Thymus (tissue), 11 donors: ENCODE measurements around the gene LIPT1. TPM values are rescaled to one million over a fixed set of nuclear protein-coding genes. Genes with fewer than 3 reads are reported as not detected.

Source experiments
- DNase-seq, 9 donors: peaks; one replicate each; pipeline ENCODE4 v3.0.0-alpha.2; 2013; ENCODE audit warnings: low spot score in 9 of 9, low read depth in 6 of 9, missing footprints in 1 of 9
- H3K27ac ChIP-seq, 2 donors: one replicate each; pipeline ENCODE4 v1.5.1; 2013; ENCODE audit warnings: control low read depth in 1 of 2, low read depth in 1 of 2, low read length in 1 of 2, mild to moderate bottlenecking in 1 of 2, moderate library complexity in 1 of 2
- H3K27me3 ChIP-seq, 2 donors: one replicate each; pipeline ENCODE4 v1.5.1; 2013; ENCODE audit warnings: low read length in 1 of 2; ENCODE audit not compliant: control insufficient read depth in 2 of 2, insufficient read depth in 1 of 2
- H3K36me3 ChIP-seq, 2 donors: one replicate each; pipeline ENCODE4 v1.5.1; 2013; ENCODE audit warnings: low read length in 1 of 2, mild to moderate bottlenecking in 1 of 2, moderate library complexity in 1 of 2; ENCODE audit not compliant: control insufficient read depth in 2 of 2, insufficient read depth in 2 of 2
- H3K4me1 ChIP-seq, 2 donors: one replicate each; pipeline ENCODE4 v1.5.1; 2013; ENCODE audit warnings: low read length in 2 of 2; ENCODE audit not compliant: control insufficient read depth in 2 of 2, insufficient read depth in 2 of 2
- H3K4me3 ChIP-seq, 2 donors: one replicate each; pipeline ENCODE4 v1.5.1; 2013; ENCODE audit warnings: low read length in 2 of 2, control low read depth in 1 of 2, mild to moderate bottlenecking in 1 of 2
- H3K9me3 ChIP-seq, 2 donors: one replicate each; pipeline ENCODE4 v1.5.1; 2013; ENCODE audit warnings: low read length in 1 of 2, mild to moderate bottlenecking in 1 of 2; ENCODE audit not compliant: control insufficient read depth in 2 of 2, insufficient read depth in 1 of 2
- WGBS: extraction: QIAGEN DNeasy Blood & Tissue Kit; methylation state at CpG from one replicate; pipeline ENCODE4 v1.1.7; 2013; 5-methylcytosine and 5-hydroxymethylcytosine counted together
- polyA plus RNA-seq: library from polyadenylated mRNA; stranded (reverse); fragments of 200-250 nt; gene quantifications from one replicate; pipeline ENCODE4 v1.2.3, GENCODE V29; 2013
- total RNA-seq: library from RNA; stranded (reverse); fragments of 120-200 nt; gene quantifications from one replicate; pipeline ENCODE4 v1.2.4, GENCODE V29; 2013
- donor health status: healthy.

Gene LIPT1
- total and polyA plus RNA-seq, 2 donors: 8.2 to 20.4 TPM

DNA sequence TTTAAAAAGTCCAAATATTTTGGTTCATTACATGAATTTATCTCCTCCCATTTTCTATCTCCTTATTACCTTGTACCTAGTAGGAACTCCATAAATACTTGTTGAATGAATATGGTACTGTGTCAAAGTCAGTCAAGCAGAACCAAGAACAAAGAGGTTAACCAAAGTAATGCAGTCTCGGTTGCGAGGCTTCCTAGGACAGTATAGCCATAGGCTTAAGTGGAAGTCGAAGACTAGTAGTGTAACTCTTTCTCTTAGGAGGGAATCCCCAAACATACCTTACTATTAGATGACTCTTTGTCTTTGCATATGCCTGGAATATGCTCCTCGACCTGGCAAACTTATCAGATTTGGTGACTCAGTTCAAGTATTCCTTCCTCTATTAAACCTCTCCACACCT lies 4.8 kb downstream of the LIPT1 start:
- no peak overlapping the region for H3K4me3 ChIP-seq
- no peak for DNase-seq
- 97% methylated on average over 4 of the region's 4 CpGs for WGBS
- no peaks in the 10 kb centered on the region for H3K27me3 ChIP-seq
- H3K36me3 ChIP-seq: peaks cover 3 to 8% of the 10 kb centered on the region in 2 donors
- no peak overlapping the region for H3K27ac ChIP-seq
- H3K9me3 ChIP-seq: no peaks in the 10 kb centered on the region
- H3K4me1 ChIP-seq: peaks cover 3 to 5% of the 10 kb centered on the region in 2 donors

DNA sequence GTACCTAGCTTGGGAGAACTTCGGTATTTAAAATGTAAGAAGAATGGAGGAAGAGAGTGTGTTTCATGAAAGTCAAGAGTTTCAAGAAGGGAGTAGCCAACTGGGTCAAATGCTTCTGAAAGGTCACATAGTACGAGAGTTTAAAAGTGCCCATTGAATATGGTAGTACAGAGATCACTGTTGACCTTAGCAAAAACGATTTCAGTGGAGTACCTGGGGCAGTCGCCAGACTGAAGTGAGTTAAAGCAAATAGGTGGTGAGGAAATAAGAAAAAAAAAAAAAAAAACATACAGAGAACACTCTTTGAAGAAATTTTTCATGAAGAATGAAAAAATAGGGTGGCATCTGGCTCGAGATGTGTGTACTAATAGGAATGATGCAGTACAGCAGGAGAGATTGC lies 11.5 kb downstream of the LIPT1 start:
- H3K4me1 ChIP-seq: no peaks in the 10 kb centered on the region
- H3K9me3 ChIP-seq: no peaks in the 10 kb centered on the region
- WGBS: 98% methylated on average over 5 of the region's 5 CpGs

DNA sequence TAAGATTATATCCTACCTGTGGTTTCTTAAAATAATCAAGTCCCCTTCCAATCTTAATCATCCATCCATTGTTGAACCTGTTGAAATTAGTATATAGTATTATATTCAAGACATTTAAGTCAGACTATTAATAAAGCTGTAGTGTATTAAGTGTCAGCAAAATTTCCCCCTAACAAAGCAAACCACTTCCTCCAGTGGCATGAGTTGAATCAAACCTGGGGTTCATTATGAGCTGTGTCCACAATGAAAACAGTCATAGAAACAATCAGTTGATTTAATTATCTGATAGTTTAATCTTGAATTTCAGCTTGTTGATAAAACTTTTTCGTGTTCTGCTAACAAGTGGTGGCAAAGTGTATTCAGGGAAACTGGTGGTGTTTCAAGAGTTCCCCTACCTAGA lies 14.8 kb downstream of the LIPT1 start:
- peaks cover 20 to 39% of the 10 kb centered on the region in 2 donors for H3K36me3 ChIP-seq
- H3K9me3 ChIP-seq: no peaks in the 10 kb centered on the region
- no peak overlapping the region for H3K27ac ChIP-seq
- WGBS: 93% methylated on average over 1 of the region's 1 CpG
- no peak overlapping the region for H3K4me3 ChIP-seq
- no peaks in the 10 kb centered on the region for H3K4me1 ChIP-seq
- no peaks in the 10 kb centered on the region for H3K27me3 ChIP-seq
- DNase-seq: no peak

More for the DNA sequence above, 11.5 kb downstream of the LIPT1 start:
- Histone ChIP-seq H3K36me3 (peaks cover 17 to 27% of the 10 kb centered on the region in 2 donors), H3K27ac (no peak overlapping the region), H3K27me3 (no peaks in the 10 kb centered on the region), H3K4me3 (no peak overlapping the region)
- no peak for DNase-seq

DNA sequence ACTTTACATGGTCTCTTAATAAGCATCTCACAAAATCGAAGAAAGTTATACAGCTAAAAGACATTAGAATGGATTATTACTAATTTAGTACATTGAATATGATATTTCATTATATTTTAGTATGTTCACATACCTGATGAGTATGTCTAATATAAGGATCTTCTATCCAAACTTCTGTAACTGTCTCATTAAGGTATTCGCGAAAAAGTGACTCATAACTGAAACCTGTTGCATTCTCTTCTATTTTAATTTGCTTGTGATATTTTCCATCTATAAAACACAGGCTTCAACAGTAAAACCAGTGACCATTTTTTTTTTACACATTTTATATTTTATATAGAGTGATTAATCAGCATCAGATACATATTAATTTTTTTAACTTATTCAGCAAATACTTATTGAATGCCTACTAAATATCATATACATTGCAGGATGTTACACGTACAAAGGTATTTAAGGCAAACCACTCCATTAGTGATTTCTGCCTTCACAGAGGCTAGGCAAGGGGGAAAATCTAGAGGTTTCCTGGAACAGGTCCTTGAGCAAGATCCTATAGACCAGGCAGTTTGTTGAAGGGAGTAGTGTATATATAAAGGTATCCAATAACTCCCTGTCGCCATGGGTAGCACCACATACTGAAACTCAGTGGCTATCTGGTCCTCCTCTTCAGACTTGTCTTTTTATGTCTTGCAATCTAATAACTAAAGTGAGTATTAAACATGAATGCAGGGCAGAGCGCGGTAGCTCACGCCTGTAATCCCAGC lies 16.8 kb downstream of the LIPT1 start:
- Histone ChIP-seq H3K4me3 (no peak overlapping the region), H3K27me3 (no peaks in the 10 kb centered on the region), H3K27ac (no peak overlapping the region), H3K4me1 (no peaks in the 10 kb centered on the region), H3K9me3 (no peaks in the 10 kb centered on the region), H3K36me3 (peaks cover 20 to 37% of the 10 kb centered on the region in 2 donors)
- DNase-seq: no peak
- 98% methylated on average over 8 of the region's 8 CpGs for WGBS

DNA sequence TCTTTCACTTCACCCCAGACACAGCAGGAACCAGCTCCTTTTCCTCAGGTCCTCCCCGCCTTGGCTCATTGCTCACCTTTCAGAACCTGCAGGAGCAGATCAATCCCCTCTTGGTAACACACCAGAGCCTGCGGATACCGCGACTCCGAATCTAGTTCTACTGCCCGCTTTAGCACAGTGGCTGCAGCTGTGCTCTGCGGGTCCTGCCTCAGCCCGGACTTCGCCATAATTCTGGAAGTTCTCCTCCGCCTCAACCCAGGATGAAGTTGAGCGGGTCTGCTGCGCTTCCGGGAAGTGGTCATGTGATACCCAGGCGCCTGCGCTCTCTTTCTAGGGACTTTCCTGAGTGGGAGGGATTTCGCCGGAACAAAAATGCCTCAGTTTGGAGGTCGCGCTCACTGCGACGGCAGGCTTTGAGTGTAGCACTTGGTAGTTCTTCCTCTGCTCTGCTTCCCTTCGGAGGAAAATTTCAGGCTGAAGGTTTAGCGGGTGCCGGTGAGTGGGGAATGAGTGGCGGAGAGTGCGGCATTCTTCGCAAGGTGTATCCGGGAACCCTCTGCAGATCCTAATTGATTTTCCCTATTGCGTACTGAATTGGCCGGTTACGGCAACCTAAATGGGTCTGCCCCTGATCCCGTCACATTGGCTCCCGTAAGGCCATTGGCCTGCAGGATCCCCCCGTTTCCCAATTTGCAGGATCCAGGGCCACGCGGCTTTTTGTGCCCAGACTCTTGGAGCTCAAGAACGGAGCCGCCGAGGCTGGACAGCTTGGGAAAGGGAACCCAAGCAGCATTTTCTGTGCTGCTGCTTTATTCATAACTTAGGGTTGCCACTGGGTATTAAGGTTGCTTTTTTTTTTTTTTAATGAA lies 26.2 kb downstream of the LIPT1 start, which contains the start of the genes MITD1 and MRPL30:
TSS of gene MITD1 (minus strand) at position 304 of the 869 bp plus-strand sequence. CDS start at position 227, 77 bp downstream.
TSS of gene MRPL30 (plus strand) at position 430 of the 869 bp plus-strand sequence. CDS start 5,020 bp downstream, outside the sequence.
- under 1% methylated on average over 39 of the region's 39 CpGs for WGBS
- no peaks in the 10 kb centered on the region for H3K9me3 ChIP-seq
- peak within 1 kb of the TSS; percentile 85 to 94 for H3K4me3 ChIP-seq
- no peaks in the 10 kb centered on the region for H3K36me3 ChIP-seq
- DNase-seq: peak; percentile 88 to 97 (median 94)
- H3K27me3 ChIP-seq: no peaks in the 10 kb centered on the region
- peak within 1 kb of the TSS; percentile 70 to 88 for H3K27ac ChIP-seq
- peaks cover 8 to 20% of the 10 kb centered on the region in 2 donors for H3K4me1 ChIP-seq

DNA sequence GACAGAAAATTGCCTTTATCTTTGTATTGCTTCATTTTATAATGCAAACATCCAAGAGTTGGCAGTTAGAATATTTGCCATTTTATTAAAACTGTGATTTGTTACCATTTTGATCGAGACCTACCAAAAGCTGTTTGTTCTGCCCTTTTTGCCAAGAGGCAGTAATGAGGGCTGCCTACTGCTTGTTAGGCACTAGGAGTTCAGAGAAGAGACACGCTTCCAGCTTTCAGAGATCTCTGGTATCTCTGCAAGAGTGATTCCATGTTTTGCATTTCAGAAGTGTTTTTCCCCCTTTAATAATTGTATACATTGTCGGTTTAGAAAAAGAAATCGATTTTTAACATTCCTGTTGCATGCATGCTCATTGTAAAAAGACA lies 26.8 kb downstream of the LIPT1 start:
- DNase-seq: peak in 4 of 9 donors; percentile 2 to 31 (median 16)
- H3K36me3 ChIP-seq: no peaks in the 10 kb centered on the region
- no peaks in the 10 kb centered on the region for H3K27me3 ChIP-seq
- WGBS: 5% methylated on average over 4 of the region's 4 CpGs
- H3K27ac ChIP-seq: no peak overlapping the region
- H3K9me3 ChIP-seq: no peaks in the 10 kb centered on the region
- peaks cover 8 to 20% of the 10 kb centered on the region in 2 donors for H3K4me1 ChIP-seq
- H3K4me3 ChIP-seq: peak overlapping the region; percentile 85 to 94

DNA sequence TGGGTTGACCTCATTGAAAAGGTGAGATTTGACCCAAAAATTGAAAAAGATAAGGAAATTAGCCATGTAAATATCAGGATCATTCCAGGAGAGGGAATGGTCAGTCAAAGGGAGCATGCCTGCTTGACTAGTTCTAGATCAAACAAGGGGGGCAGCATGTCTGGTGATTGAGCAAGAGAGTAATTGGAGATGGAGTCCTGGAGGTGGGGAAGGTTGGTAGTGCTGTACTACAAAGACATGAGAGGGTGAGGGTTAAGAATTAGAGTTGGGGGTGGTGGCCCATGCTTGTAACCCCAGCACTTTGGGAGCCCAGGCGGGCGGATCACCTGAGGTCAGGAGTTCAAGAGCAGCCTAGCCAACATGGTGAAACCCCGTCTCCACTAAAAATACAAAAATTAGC lies 28.3 kb downstream of the LIPT1 start:
- peaks cover 8 to 20% of the 10 kb centered on the region in 2 donors for H3K4me1 ChIP-seq
- WGBS: 97% methylated on average over 3 of the region's 3 CpGs
- no peak overlapping the region for H3K27ac ChIP-seq
- H3K36me3 ChIP-seq: peaks cover 0 to 11% of the 10 kb centered on the region in 2 donors
- DNase-seq: no peak
- no peaks in the 10 kb centered on the region for H3K9me3 ChIP-seq
- H3K27me3 ChIP-seq: no peaks in the 10 kb centered on the region
- H3K4me3 ChIP-seq: no peak overlapping the region

DNA sequence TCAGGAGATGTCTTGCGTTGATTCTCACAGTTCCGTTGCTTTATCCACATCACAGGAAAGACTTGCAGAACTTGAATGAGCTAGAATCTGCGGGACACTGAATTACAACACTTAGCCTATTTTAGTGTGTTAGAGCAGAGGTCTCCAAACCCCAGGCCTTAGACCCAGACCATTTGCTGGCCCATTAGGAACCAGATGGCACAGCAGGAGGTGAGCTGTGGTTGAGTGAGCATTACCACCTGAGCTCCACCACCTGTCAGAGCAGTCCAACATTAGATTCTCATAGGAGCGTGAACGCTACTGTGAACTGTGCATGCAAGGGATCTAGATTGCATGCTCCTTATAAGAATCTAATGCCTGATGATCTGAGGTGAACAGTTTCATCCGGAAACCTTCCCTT lies 30.0 kb downstream of the LIPT1 start:
- Histone ChIP-seq H3K4me1 (peaks cover 6 to 12% of the 10 kb centered on the region in 2 donors), H3K27ac (no peak overlapping the region), H3K9me3 (no peaks in the 10 kb centered on the region), H3K27me3 (no peaks in the 10 kb centered on the region), H3K4me3 (no peak overlapping the region), H3K36me3 (peaks cover 0 to 23% of the 10 kb centered on the region in 2 donors)
- WGBS: 81% methylated on average over 6 of the region's 6 CpGs
- DNase-seq: no peak

DNA sequence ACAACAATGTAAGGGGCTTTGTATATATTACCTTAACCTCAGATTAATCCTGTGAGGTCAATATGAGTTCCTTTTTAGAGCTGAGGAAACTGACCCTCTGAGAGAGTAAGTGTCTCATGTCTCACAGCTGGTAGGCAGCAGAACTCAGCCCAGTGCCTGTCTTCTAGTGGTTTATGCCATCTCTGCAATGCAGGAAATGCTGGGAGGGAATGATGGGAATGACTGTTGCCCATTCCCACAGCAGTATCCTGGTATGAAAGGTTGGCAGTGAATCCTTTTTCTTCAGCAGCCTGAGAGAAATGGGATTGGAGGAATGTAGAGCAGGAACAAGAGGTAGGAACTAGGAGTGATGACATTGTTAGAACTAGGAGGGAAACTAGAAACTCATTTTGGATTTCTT lies 32.2 kb downstream of the LIPT1 start:
- H3K4me1 ChIP-seq: peaks cover 0 to 4% of the 10 kb centered on the region in 2 donors
- H3K27me3 ChIP-seq: no peaks in the 10 kb centered on the region
- peaks cover 5 to 37% of the 10 kb centered on the region in 2 donors for H3K36me3 ChIP-seq
- no peak overlapping the region for H3K27ac ChIP-seq
- H3K4me3 ChIP-seq: no peak overlapping the region
- no peaks in the 10 kb centered on the region for H3K9me3 ChIP-seq
- no peak for DNase-seq
